Neuron (in vitro differentiated cells): ENCODE measurements around the gene TRIOBP.
"Not testable (repeated sequence)": the region's sequence is repeated elsewhere in the genome, so short reads cannot be mapped to it uniquely, and the experiment has no call there.

ENCODE experiments used
- H2AFZ ChIP-seq: one replicate; pipeline ENCODE4 v1.6.1; 2013; ENCODE audit warnings: low read depth, mild to moderate bottlenecking, inconsistent platforms, low read length, moderate library complexity
- H3K27me3 ChIP-seq: one replicate; pipeline ENCODE4 v1.6.1; 2013; ENCODE audit warnings: low read length; ENCODE audit not compliant: insufficient read depth
- H3K36me3 ChIP-seq: one replicate; pipeline ENCODE4 v1.6.1; 2013; ENCODE audit warnings: low read length; ENCODE audit not compliant: insufficient read depth
- H3K4me1 ChIP-seq: one replicate; pipeline ENCODE4 v1.6.1; 2013; ENCODE audit warnings: low read length; ENCODE audit not compliant: insufficient read depth
- H3K4me3 ChIP-seq: 2 replicates; pipeline ENCODE4 v1.5.1; 2013; ENCODE audit warnings: mild to moderate bottlenecking, low read length, moderate library complexity
- H3K9me3 ChIP-seq: one replicate; pipeline ENCODE4 v1.6.1; 2013; ENCODE audit warnings: low read length

TRIOBP gene

DNA sequence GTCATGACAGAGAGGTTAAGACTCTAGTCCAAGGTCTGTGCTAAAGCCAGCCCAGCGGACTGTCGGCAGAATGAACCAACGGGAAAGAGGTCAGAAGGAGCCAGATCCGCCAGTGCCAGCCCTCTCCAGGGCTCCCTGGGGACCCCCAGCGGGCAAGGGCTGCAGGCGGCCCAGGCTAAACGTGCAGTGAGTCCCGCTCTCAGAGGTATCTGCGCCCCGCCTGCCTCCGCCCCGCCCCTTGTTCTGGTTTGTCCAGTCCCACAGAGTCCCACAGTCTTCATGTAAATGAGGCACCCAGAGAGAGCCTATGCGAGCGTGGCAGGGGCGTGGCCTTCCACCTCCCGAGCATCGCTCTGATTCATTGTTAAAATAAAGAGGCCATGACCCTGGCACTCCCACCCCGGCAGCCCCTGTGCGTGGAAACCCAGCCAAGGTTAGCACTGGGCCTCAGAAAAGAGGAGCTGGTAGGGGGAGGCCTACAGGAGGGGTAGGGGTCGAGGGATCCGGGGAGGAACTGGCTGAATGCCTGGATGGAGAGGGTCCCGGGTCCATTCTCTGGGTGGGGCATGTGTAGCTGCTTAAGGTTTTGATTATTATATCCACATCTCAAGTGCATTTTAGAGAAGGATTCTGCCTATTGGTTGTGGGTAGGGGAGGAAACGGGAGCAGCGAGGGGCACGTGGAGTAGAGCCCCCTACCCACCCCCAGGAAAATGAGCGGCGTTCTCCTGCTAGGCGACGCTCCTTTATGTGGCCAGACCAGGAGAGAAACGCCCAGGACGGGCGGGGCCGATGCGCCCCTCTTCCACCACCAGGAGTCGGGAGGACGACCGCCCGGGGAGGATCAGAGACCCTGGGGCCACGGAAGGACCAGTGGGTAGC is at the start of gene TRIOBP:
TSS of gene TRIOBP (plus strand) at position 392 of the 881 bp plus-strand sequence. CDS start 4,318 bp downstream, outside the sequence.
- Histone ChIP-seq H3K4me3 (peak within 1 kb of the TSS; percentile 40), H3K9me3 (no peaks in the 10 kb centered on the region), H2AFZ (peak within 1 kb of the TSS; percentile 42), H3K27me3 (no peaks in the 10 kb centered on the region), H3K36me3 (peaks cover 12% of the 10 kb centered on the region), H3K4me1 (peaks cover 19% of the 10 kb centered on the region)

DNA sequence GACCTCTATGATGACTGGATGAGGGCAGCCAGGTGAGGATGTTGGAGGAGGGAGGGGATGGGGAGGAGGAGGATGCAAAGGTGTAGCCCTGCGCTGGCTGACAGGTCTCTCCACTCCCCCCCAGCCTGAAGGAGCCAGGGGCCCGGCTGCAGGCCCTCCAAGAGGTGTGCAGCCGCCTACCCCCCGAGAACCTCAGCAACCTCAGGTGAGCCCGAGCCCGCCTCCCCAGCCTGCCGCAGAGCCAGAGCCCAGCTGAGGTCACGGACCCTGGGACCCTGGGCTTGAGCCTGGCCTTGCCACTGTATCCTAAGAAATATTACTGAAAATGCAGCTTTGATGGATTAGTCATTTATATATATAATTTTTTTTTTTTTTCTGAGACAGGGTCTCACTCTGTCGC is 49.5 kb upstream of the TRIOBP start:
- no peaks in the 10 kb centered on the region for H3K27me3 ChIP-seq
- H3K4me1 ChIP-seq = no peaks in the 10 kb centered on the region

DNA sequence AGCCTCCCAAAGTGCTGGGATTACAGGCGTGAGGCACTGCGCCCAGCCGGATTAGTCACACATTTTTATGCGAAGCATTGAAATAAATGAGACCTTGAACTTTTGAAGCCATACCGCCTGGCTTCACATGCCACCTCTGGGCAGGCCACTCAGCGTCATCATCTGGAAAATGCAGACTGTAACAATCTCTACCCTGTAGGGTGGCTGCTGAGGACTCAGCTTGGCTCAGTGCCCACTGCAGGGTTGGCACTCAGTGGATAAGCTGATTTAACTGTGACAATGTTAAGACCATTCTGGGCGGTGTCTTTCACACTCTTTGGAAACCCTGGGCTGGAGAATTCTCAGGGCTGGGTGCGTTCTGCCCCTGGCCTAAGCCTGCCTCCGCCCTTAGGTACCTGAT is 48.9 kb upstream of the TRIOBP start:
- H3K36me3 ChIP-seq = no peaks in the 10 kb centered on the region

More for the DNA sequence above, 49.5 kb upstream of the TRIOBP start:
- Histone ChIP-seq H3K4me3 (no peak overlapping the region), H3K36me3 (no peaks in the 10 kb centered on the region), H3K9me3 (no peaks in the 10 kb centered on the region), H2AFZ (no peak overlapping the region)

GRCh38 chr22:37650463-37651136 is 46.2 kb upstream of the TRIOBP start:
- Histone ChIP-seq H2AFZ (no peak overlapping the region), H3K9me3 (no peaks in the 10 kb centered on the region), H3K4me3 (no peak overlapping the region), H3K27me3 (no peaks in the 10 kb centered on the region), H3K4me1 (no peaks in the 10 kb centered on the region), H3K36me3 (no peaks in the 10 kb centered on the region)

More for the DNA sequence above, 48.9 kb upstream of the TRIOBP start:
- no peaks in the 10 kb centered on the region for H3K4me1 ChIP-seq
- no peak overlapping the region for H2AFZ ChIP-seq
- H3K4me3 ChIP-seq = no peak overlapping the region
- no peaks in the 10 kb centered on the region for H3K9me3 ChIP-seq
- H3K27me3 ChIP-seq = no peaks in the 10 kb centered on the region

DNA sequence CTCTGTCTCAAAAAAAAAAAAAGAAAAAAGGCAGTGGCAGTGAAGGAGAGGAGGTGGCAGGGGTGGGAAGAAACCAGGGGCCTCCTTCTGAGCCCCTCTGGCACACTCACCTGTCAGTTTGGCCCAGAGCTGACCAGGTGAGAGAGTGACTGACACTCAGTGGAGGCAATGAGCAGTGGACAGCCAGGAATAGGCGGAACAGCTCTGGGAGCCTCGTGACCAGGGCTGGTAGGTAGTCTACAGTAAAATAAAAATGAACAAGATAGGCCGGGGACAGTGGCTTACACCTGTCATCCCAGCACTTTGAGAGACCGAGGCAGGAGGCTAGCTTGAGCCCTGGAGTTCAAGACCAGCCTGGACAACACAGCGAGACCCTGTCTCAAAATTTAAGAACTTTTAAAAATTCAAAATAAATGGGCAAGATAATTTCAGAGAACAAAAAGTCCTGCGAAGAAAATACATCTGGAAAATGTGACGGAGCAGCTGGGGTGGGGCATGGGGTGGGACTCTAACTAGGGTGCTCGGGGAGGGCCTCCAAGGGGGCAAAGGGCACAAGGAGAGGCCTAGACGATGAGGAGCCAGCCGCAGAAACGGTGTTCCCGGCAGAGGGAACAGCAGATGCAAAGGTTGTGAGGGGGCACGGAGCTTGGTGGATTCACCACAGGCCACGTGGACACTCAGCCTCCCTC is 42.1 kb upstream of the TRIOBP start:
- Histone ChIP-seq H3K9me3 (no peaks in the 10 kb centered on the region), H3K27me3 (no peaks in the 10 kb centered on the region), H2AFZ (no peak overlapping the region), H3K4me1 (peaks cover 13% of the 10 kb centered on the region), H3K4me3 (no peak overlapping the region), H3K36me3 (no peaks in the 10 kb centered on the region)

- H2AFZ ChIP-seq = no peak overlapping the region
- peaks cover 18% of the 10 kb centered on the region for H3K4me1 ChIP-seq
- no peak overlapping the region for H3K4me3 ChIP-seq
- no peaks in the 10 kb centered on the region for H3K9me3 ChIP-seq
- no peaks in the 10 kb centered on the region for H3K36me3 ChIP-seq
- no peaks in the 10 kb centered on the region for H3K27me3 ChIP-seq
These were observed 41.6 kb upstream of the TRIOBP start for GRCh38 chr22:37655252-37655563.

DNA sequence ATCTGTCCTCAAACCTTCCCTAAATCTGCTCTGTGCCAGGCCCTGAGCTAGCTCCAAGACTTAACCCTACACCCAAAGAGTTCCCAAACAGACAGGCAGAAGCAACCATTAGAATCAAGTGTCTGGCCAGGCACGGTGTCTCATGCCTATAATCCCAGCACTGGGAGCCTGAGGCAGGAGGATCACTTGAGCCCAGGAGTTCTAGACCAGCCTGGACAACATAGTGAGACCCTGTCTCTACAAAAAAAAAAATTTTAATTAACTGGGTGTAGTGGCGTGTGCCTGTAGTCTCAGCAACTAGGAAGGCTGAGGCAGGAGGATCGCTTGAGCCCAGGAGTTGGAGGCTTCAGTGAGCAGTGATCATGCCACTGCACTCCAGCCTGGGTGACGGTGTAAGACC is 40.3 kb upstream of the TRIOBP start:
- peaks cover 32% of the 10 kb centered on the region for H3K4me1 ChIP-seq

GRCh38 chr22:37657590-37658132 is 39.2 kb upstream of the TRIOBP start:
- Histone ChIP-seq H2AFZ (peak overlapping the region; percentile 60), H3K4me1 (peaks cover 33% of the 10 kb centered on the region), H3K4me3 (peak overlapping the region; percentile 73), H3K27me3 (no peaks in the 10 kb centered on the region), H3K36me3 (no peaks in the 10 kb centered on the region), H3K9me3 (no peaks in the 10 kb centered on the region)

More for the DNA sequence above, 40.3 kb upstream of the TRIOBP start:
- H3K36me3 ChIP-seq, H3K9me3 ChIP-seq, H3K4me3 ChIP-seq, H3K27me3 ChIP-seq, H2AFZ ChIP-seq: not testable (repeated sequence)

GRCh38 chr22:37658133-37659065 is 38.4 kb upstream of the TRIOBP start, which contains the start of gene PDXP:
Gene PDXP (plus strand): TSS chr22:37658723. CDS start chr22:37658783, 60 bp downstream.
- Histone ChIP-seq H3K4me3 (peak within 1 kb of the TSS; percentile 73), H3K36me3 (no peaks in the 10 kb centered on the region), H3K4me1 (peaks cover 33% of the 10 kb centered on the region), H3K9me3 (no peaks in the 10 kb centered on the region), H3K27me3 (no peaks in the 10 kb centered on the region), H2AFZ (peak within 1 kb of the TSS; percentile 60)

- peaks cover 33% of the 10 kb centered on the region for H3K4me1 ChIP-seq
- H2AFZ ChIP-seq = no peak overlapping the region
- H3K4me3 ChIP-seq = peak overlapping the region; percentile 73
- H3K36me3 ChIP-seq = no peaks in the 10 kb centered on the region
- no peaks in the 10 kb centered on the region for H3K27me3 ChIP-seq
- no peaks in the 10 kb centered on the region for H3K9me3 ChIP-seq
These were observed 37.6 kb upstream of the TRIOBP start for GRCh38 chr22:37659066-37659896.

GRCh38 chr22:37659897-37660708 is 36.7 kb upstream of the TRIOBP start:
- peak overlapping the region; percentile 73 for H3K4me3 ChIP-seq
- no peak overlapping the region for H2AFZ ChIP-seq
- H3K27me3 ChIP-seq = no peaks in the 10 kb centered on the region
- peaks cover 4% of the 10 kb centered on the region for H3K36me3 ChIP-seq
- H3K4me1 ChIP-seq = peaks cover 33% of the 10 kb centered on the region
- no peaks in the 10 kb centered on the region for H3K9me3 ChIP-seq
